GM12878 (cell line): ENCODE measurements around the gene JMJD6.

Experiments
- BCL3 ChIP-seq: IDR thresholded peaks from 2 replicates; pipeline ENCODE4 v1.6.1; 2011; ENCODE audit warnings: borderline replicate concordance, low read depth, mild to moderate bottlenecking, moderate library complexity, low read length; ENCODE audit not compliant: insufficient read depth, poor library complexity, severe bottlenecking
- CHD1 ChIP-seq: IDR thresholded peaks from 2 replicates; pipeline ENCODE4 v1.6.1; 2012; ENCODE audit warnings: low read depth, low read length, improper control_type of control experiment
- CREB1 ChIP-seq: IDR thresholded peaks from 2 replicates; pipeline ENCODE4 v1.6.1; 2012; ENCODE audit warnings: low read depth, mild to moderate bottlenecking, inconsistent platforms
- HDAC2 ChIP-seq: fragments of 200-600 bp; sonication (generic); IDR thresholded peaks from 2 replicates; pipeline ENCODE4 v1.6.1; 2017
- KAT2A ChIP-seq: conservative IDR thresholded peaks from 2 replicates; pipeline ENCODE4 v1.6.1; 2011; ENCODE audit warnings: low read depth, low read length; ENCODE audit not compliant: control insufficient read depth
- MAX ChIP-seq: IDR thresholded peaks from 2 replicates; pipeline ENCODE4 v1.6.1; 2012; ENCODE audit warnings: low read depth, low read length, improper control_type of control experiment
- POLR2A ChIP-seq: IDR thresholded peaks from 2 replicates; pipeline ENCODE4 v1.6.1; 2011; ENCODE audit warnings: low read depth, mild to moderate bottlenecking, low read length
- RAD21 ChIP-seq: IDR thresholded peaks from 2 replicates; pipeline ENCODE4 v1.6.1; 2011; ENCODE audit warnings: mild to moderate bottlenecking, low read depth, low read length, moderate library complexity; ENCODE audit not compliant: insufficient read depth
- USF2 ChIP-seq: IDR thresholded peaks from 2 replicates; pipeline ENCODE4 v1.6.1; 2011; ENCODE audit warnings: low read depth, low read length, improper control_type of control experiment, borderline replicate concordance
- YY1 ChIP-seq: IDR thresholded peaks from 2 replicates; pipeline ENCODE4 v1.6.1; 2011; ENCODE audit warnings: low read depth, mild to moderate bottlenecking, low read length
- TF ChIP-seq, protein P1 (sequence below), 3 experiments: IDR thresholded peaks in 2 of 3; conservative IDR thresholded peaks in 1 of 3; 2 replicates each; pipeline ENCODE4 v1.5.1; 2011; ENCODE audit warnings: low read depth in 3 of 3, low read length in 3 of 3, mild to moderate bottlenecking in 3 of 3, control low read depth in 2 of 3, moderate library complexity in 2 of 3, inconsistent platforms in 1 of 3, mixed read lengths in 1 of 3; ENCODE audit not compliant: control insufficient read depth in 2 of 3, insufficient read depth in 1 of 3; ENCODE audit errors: extremely low read depth in 1 of 3

DNA sequence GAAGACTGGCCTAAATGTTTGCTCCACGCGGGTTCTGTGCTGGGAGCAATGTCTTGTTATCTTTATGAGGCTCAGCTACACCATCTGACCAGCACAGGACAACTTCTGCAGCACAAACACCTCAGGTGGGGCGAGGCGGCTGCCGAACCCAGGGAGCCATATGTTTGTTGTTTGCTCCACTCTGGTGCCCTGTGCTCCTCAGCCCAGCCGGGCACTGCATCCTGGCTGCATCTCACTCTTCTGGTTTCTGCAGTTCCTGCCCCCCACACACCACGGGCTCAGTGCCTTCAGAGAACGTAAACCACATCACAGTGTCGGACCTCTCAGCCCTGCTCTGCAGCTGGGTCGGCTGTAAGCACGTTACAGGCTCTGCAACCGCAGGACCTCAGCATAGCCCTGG, 48.1 kb downstream of the JMJD6 start:
- TF ChIP-seq KAT2A (no peak), HDAC2 (no peak), POLR2A (no peak), MAX (no peak), RAD21 (no peak), CHD1 (no peak), USF2 (no peak), BCL3 (no peak), YY1 (no peak), CREB1 (no peak)
- TF ChIP-seq, protein P1, sequence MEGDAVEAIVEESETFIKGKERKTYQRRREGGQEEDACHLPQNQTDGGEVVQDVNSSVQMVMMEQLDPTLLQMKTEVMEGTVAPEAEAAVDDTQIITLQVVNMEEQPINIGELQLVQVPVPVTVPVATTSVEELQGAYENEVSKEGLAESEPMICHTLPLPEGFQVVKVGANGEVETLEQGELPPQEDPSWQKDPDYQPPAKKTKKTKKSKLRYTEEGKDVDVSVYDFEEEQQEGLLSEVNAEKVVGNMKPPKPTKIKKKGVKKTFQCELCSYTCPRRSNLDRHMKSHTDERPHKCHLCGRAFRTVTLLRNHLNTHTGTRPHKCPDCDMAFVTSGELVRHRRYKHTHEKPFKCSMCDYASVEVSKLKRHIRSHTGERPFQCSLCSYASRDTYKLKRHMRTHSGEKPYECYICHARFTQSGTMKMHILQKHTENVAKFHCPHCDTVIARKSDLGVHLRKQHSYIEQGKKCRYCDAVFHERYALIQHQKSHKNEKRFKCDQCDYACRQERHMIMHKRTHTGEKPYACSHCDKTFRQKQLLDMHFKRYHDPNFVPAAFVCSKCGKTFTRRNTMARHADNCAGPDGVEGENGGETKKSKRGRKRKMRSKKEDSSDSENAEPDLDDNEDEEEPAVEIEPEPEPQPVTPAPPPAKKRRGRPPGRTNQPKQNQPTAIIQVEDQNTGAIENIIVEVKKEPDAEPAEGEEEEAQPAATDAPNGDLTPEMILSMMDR (IDR thresholded peaks at IDR 0.05 in 2 of 3, conservative IDR thresholded peaks at IDR 0.05 in 1 of 3; ENCODE audit: control insufficient read depth in 2 of 3, extremely low read depth in 1 of 3, insufficient read depth in 1 of 3, low read depth in 3 of 3, low read length in 3 of 3) = no peak
